Activated CD8-positive, alpha-beta T cell treated with anti-CD3 and anti-CD28 coated beads, Interleukin-2, amount 10 ng/mL, durations not matched to agents 7 days and 5 days (primary cell): Measurements from ENCODE around the gene ATCAY. TPM values are rescaled to one million over a fixed set of nuclear protein-coding genes. Genes with fewer than 3 reads are reported as not detected.

Experiments used
- ATAC-seq: fragments of 150-1000 bp; cut with Tn5 transposase; one replicate; pipeline ENCODE4 v1.10.0; 2021; ENCODE audit warnings: moderate library complexity
- CTCF ChIA-PET: fragments of 350-600 bp; sonication (Branson Sonifier 250); formaldehyde crosslinking; loops from one replicate; lab custom pipeline; 2021; ENCODE audit warnings: antibody characterized with exemption; lab: Charles Lee
- POLR2A ChIA-PET: fragments of 350-600 bp; sonication (Branson Sonifier 250); formaldehyde crosslinking; loops from one replicate; lab custom pipeline; 2021; ENCODE audit warnings: antibody characterized with exemption; lab: Charles Lee
- DNase-seq: peaks from one replicate; pipeline ENCODE4 v3.0.0-alpha.2; 2020
- H3K27ac Mint-ChIP-seq: one replicate; pipeline ENCODE4 v1.8.0; 2021; ENCODE audit warnings: mild to moderate bottlenecking, mixed read lengths
- H3K27me3 Mint-ChIP-seq: one replicate; pipeline ENCODE4 v1.8.0; 2021; ENCODE audit warnings: low read depth, mixed read lengths
- H3K36me3 Mint-ChIP-seq: one replicate; pipeline ENCODE4 v1.8.0; 2021; ENCODE audit warnings: low read depth, mixed read lengths
- H3K4me1 Mint-ChIP-seq: one replicate; pipeline ENCODE4 v1.8.0; 2021; ENCODE audit warnings: low read depth, mixed read lengths
- H3K4me3 Mint-ChIP-seq: one replicate; pipeline ENCODE4 v1.8.0; 2021; ENCODE audit warnings: mild to moderate bottlenecking, mixed read lengths
- H3K9me3 Mint-ChIP-seq: one replicate; pipeline ENCODE4 v1.8.0; 2022; ENCODE audit warnings: mixed read lengths; ENCODE audit not compliant: insufficient read depth
- total RNA-seq, 2 experiments: library from RNA; stranded (reverse); gene quantifications; one replicate each; pipeline ENCODE4 v1.2.3, GENCODE V29; 2021

Gene ATCAY
- total RNA-seq = not detected

- no peaks in the 10 kb centered on the region for H3K9me3 Mint-ChIP-seq
- no peaks in the 10 kb centered on the region for H3K36me3 Mint-ChIP-seq
- H3K4me1 Mint-ChIP-seq = peaks cover 5% of the 10 kb centered on the region
- H3K27ac Mint-ChIP-seq = no peak within 1 kb of the TSS
- ChIA-PET POLR2A (no interaction called here), CTCF (no interaction called here)
- no peak within 1 kb of the TSS for H3K4me3 Mint-ChIP-seq
- DNase-seq = no peak
- no peak for ATAC-seq
- peaks cover 23% of the 10 kb centered on the region for H3K27me3 Mint-ChIP-seq
Measured at GRCh38 chr19:3880471-3881271, at the start of gene ATCAY. ATCAY (plus strand) TSS chr19:3880685; CDS start chr19:3885768, 5,083 bp downstream.

GRCh38 chr19:3831601-3832000 lies 48.9 kb upstream of the ATCAY start:
- DNase-seq = no peak
- ChIA-PET POLR2A (no interaction called here), CTCF (interaction anchor here (1.8 kb wide), 1 partner anchor 10 kb away, joined by 10 read pairs; no protein-coding TSS in a partner anchor)
- H3K4me1 Mint-ChIP-seq = peaks cover 6% of the 10 kb centered on the region
- no peak overlapping the region for H3K4me3 Mint-ChIP-seq
- ATAC-seq = no peak
- H3K27ac Mint-ChIP-seq = no peak overlapping the region
- H3K36me3 Mint-ChIP-seq = no peaks in the 10 kb centered on the region
- H3K9me3 Mint-ChIP-seq = no peaks in the 10 kb centered on the region
- peaks cover 3% of the 10 kb centered on the region for H3K27me3 Mint-ChIP-seq

GRCh38 chr19:3832001-3832400 lies 48.5 kb upstream of the ATCAY start:
- peaks cover 9% of the 10 kb centered on the region for H3K4me1 Mint-ChIP-seq
- no peak for DNase-seq
- CTCF ChIA-PET = no interaction called here
- H3K27ac Mint-ChIP-seq = no peak overlapping the region
- ATAC-seq = no peak
- no peak overlapping the region for H3K4me3 Mint-ChIP-seq
- POLR2A ChIA-PET = no interaction called here
- H3K27me3 Mint-ChIP-seq = peaks cover 3% of the 10 kb centered on the region
- H3K36me3 Mint-ChIP-seq = peaks cover 1% of the 10 kb centered on the region
- H3K9me3 Mint-ChIP-seq = no peaks in the 10 kb centered on the region

GRCh38 chr19:3833578-3834348 lies 46.7 kb upstream of the ATCAY start:
- ChIA-PET CTCF (no interaction called here), POLR2A (no interaction called here)
- peaks cover 3% of the 10 kb centered on the region for H3K27me3 Mint-ChIP-seq
- H3K9me3 Mint-ChIP-seq = peaks cover 5% of the 10 kb centered on the region
- no peak for DNase-seq
- no peak overlapping the region for H3K4me3 Mint-ChIP-seq
- no peak for ATAC-seq
- H3K4me1 Mint-ChIP-seq = peaks cover 7% of the 10 kb centered on the region
- no peak overlapping the region for H3K27ac Mint-ChIP-seq
- H3K36me3 Mint-ChIP-seq = peaks cover 3% of the 10 kb centered on the region

- CTCF ChIA-PET = interaction anchor here (1.1 kb wide), 1 partner anchor 14 kb away, joined by 4 read pairs; no protein-coding TSS in a partner anchor
- no peak overlapping the region for H3K4me3 Mint-ChIP-seq
- H3K27ac Mint-ChIP-seq = no peak overlapping the region
- ATAC-seq (no peak), DNase-seq (no peak)
- POLR2A ChIA-PET = no interaction called here
- H3K9me3 Mint-ChIP-seq = peaks cover 5% of the 10 kb centered on the region
- peaks cover 3% of the 10 kb centered on the region for H3K36me3 Mint-ChIP-seq
- peaks cover 3% of the 10 kb centered on the region for H3K27me3 Mint-ChIP-seq
- H3K4me1 Mint-ChIP-seq = peaks cover 7% of the 10 kb centered on the region
Measured at GRCh38 chr19:3834349-3835054, 46.0 kb upstream of the ATCAY start.

GRCh38 chr19:3835055-3835435 lies 45.4 kb upstream of the ATCAY start:
- no peak overlapping the region for H3K4me3 Mint-ChIP-seq
- ChIA-PET CTCF (interaction anchor here (1.1 kb wide), 1 partner anchor 14 kb away, joined by 4 read pairs; no protein-coding TSS in a partner anchor), POLR2A (no interaction called here)

GRCh38 chr19:3836887-3837286 lies 43.6 kb upstream of the ATCAY start:
- no peak overlapping the region for H3K27ac Mint-ChIP-seq
- CTCF ChIA-PET = interaction anchor here (0.6 kb wide), 1 partner anchor 14 kb away, joined by 3 read pairs; no protein-coding TSS in a partner anchor

More at GRCh38 chr19:3835055-3835435, 45.4 kb upstream of the ATCAY start:
- Mint-ChIP-seq H3K9me3 (peaks cover 5% of the 10 kb centered on the region), H3K27ac (no peak overlapping the region), H3K4me1 (peaks cover 7% of the 10 kb centered on the region), H3K27me3 (peaks cover 3% of the 10 kb centered on the region), H3K36me3 (peaks cover 3% of the 10 kb centered on the region)
- no peak for ATAC-seq
- no peak for DNase-seq

GRCh38 chr19:3837332-3837731 lies 43.2 kb upstream of the ATCAY start:
- ChIA-PET POLR2A (no interaction called here), CTCF (no interaction called here)
- Mint-ChIP-seq H3K4me3 (no peak overlapping the region), H3K27me3 (no peaks in the 10 kb centered on the region), H3K9me3 (peaks cover 5% of the 10 kb centered on the region), H3K4me1 (peaks cover 7% of the 10 kb centered on the region), H3K27ac (no peak overlapping the region), H3K36me3 (peaks cover 3% of the 10 kb centered on the region)
- ATAC-seq (no peak), DNase-seq (no peak)

More at GRCh38 chr19:3836887-3837286, 43.6 kb upstream of the ATCAY start:
- POLR2A ChIA-PET = no interaction called here
- Mint-ChIP-seq H3K4me3 (no peak overlapping the region), H3K4me1 (peaks cover 7% of the 10 kb centered on the region), H3K9me3 (peaks cover 5% of the 10 kb centered on the region), H3K27me3 (no peaks in the 10 kb centered on the region), H3K36me3 (peaks cover 3% of the 10 kb centered on the region)
- no peak for ATAC-seq
- DNase-seq = no peak

- Mint-ChIP-seq H3K4me1 (peaks cover 7% of the 10 kb centered on the region), H3K27ac (no peak overlapping the region), H3K27me3 (no peaks in the 10 kb centered on the region), H3K36me3 (peaks cover 3% of the 10 kb centered on the region), H3K9me3 (peaks cover 5% of the 10 kb centered on the region), H3K4me3 (no peak overlapping the region)
- ChIA-PET CTCF (no interaction called here), POLR2A (no interaction called here)
- DNase-seq (no peak), ATAC-seq (no peak)
Measured at GRCh38 chr19:3837922-3838321, 42.6 kb upstream of the ATCAY start.

- H3K27ac Mint-ChIP-seq = no peak overlapping the region
- H3K9me3 Mint-ChIP-seq = peaks cover 5% of the 10 kb centered on the region
- peaks cover 3% of the 10 kb centered on the region for H3K36me3 Mint-ChIP-seq
- no peaks in the 10 kb centered on the region for H3K27me3 Mint-ChIP-seq
- ChIA-PET CTCF (no interaction called here), POLR2A (no interaction called here)
- ATAC-seq (no peak), DNase-seq (no peak)
- H3K4me1 Mint-ChIP-seq = peaks cover 7% of the 10 kb centered on the region
- no peak overlapping the region for H3K4me3 Mint-ChIP-seq
Measured at GRCh38 chr19:3838661-3839060, 41.8 kb upstream of the ATCAY start.

- Mint-ChIP-seq H3K4me1 (peaks cover 7% of the 10 kb centered on the region), H3K4me3 (no peak overlapping the region), H3K27ac (no peak overlapping the region), H3K9me3 (peaks cover 5% of the 10 kb centered on the region), H3K36me3 (peaks cover 3% of the 10 kb centered on the region), H3K27me3 (no peaks in the 10 kb centered on the region)
- no peak for DNase-seq
- ChIA-PET CTCF (interaction anchor here (1.6 kb wide), 1 partner anchor 17 kb away, joined by 4 read pairs; no protein-coding TSS in a partner anchor), POLR2A (no interaction called here)
- ATAC-seq = no peak
Measured at GRCh38 chr19:3839941-3840340, 40.5 kb upstream of the ATCAY start.
